SH-SY5Y (cell line): Measurements from ENCODE around the gene MIGA2.

ENCODE experiments used
- GATA2 ChIP-seq: IDR thresholded peaks from 2 replicates; pipeline ENCODE4 v1.6.1; 2011; ENCODE audit warnings: mild to moderate bottlenecking, low read depth, low read length
- GATA3 ChIP-seq: IDR thresholded peaks from 2 replicates; pipeline ENCODE4 v1.6.1; 2011; ENCODE audit warnings: low read depth, mild to moderate bottlenecking, low read length, moderate library complexity

The MIGA2 gene

DNA sequence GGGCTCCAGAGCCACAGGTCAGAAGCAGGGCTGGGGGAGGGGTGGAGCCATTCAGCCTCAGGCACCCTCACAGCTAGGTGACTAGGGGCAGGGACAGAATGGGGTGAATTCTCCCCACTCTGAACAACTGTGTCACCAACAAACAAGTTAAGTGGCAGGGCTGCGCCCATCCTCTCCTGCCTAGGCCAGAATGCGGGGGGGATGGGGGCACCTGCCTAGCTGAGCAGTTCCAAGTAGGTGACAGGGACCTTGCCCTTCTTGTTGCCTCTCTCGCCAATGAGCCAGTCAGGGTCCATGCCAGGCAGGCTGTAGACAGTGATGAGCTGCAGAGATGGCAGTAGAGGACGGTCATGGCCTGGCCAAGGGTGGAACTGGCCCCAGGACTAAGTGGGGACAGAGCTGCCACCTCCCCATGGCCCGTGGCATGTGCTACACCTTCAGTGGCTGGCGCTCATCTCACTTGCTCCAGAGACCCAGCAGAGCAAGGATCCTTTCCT, 27.9 kb upstream of the MIGA2 start:
- TF ChIP-seq GATA2 (no peak), GATA3 (no peak)

DNA sequence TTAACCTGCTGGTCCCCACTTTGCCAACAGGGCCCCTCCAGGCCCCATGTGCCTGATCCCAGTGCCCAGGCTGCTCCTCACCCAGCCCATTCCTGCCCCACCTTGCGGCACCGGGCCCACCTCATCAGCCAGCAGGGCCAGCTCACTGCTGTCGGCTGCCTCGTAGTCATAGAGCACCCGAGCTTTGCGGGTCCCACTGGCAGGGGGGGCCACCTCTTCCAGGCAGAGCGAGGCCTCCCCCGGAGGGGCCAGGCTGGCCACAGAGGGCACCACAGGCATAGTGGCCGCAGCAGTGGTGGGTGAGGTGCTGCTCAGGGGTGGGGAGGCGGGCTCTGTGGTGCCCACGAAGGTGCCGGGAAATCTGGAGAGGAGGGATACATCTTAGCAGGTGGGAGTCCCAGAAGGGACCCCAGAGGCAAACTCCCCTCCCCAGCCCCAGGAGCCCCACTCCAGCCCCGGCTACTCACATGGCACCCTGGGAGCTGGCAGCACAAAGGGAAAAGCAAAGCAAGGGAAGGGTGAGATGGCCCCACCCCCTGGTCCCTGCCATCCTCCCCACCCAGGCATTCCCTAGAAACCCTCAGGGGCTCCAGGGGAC, 27.3 kb upstream of the MIGA2 start:
- no peak for TF ChIP-seq GATA2
- no peak for TF ChIP-seq GATA3

DNA sequence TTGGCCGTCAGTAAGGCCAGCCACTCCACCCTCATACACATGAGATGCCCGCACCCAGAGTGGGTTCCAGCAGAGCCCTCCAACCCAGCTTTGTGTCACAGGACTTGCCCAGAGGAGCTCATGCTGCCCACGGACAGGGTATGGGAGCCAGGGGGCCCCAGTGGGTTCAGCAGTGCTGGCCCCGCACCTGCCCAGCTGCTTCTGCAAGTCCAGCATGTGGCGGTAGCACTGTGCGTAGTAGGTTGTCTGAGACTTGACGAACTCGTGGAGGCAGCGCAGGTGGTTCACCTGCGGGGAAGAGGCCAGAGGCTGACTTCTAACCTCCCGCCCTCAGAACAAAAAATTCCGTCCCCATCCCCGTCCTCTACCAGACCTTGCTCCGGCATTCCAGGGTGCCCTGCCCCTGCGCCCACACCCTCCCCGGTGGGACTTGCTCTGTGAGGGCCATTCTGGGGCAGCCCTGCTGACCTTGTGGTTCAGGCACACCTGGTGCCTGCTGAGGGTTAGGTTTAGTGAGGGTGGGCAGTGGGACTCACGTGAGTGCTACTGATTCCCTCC, 26.8 kb upstream of the MIGA2 start:
- TF ChIP-seq GATA2 (no peak), GATA3 (no peak)

DNA sequence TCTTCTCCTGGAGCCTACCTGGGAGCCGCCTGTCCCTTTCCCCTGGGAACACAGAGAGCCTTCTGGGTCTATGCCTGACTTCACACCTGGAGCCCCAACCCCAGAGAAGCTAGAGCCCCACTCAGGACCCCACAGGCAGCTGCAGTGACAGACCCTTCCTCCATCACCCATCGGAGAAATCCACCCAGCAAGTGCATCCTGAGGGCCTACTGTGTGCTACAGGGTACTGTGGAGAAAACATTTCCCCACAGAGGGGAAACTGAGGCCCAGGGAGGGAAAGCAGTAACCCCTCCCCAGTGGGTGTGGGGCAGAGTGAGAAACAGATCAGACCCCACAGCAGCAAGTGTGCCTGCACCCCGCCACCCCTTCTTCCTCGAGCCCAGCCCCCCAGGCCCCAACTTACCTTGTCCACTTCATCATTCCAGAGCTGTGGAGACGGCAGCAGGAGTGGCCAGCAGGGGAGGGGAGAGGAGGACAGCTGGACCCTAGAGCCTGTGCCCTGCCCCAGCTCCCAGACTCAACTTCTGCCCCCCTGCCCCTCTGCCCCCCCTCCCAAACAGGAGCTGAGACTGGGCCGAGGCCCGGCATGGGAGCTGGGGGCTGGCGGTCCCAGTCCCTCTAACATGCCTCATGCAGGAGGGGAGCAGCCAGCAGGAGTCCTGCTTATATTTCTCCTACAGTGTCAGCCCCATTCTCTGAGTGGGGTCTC, 26.0 kb upstream of the MIGA2 start:
- TF ChIP-seq GATA3 (no peak), GATA2 (no peak)

DNA sequence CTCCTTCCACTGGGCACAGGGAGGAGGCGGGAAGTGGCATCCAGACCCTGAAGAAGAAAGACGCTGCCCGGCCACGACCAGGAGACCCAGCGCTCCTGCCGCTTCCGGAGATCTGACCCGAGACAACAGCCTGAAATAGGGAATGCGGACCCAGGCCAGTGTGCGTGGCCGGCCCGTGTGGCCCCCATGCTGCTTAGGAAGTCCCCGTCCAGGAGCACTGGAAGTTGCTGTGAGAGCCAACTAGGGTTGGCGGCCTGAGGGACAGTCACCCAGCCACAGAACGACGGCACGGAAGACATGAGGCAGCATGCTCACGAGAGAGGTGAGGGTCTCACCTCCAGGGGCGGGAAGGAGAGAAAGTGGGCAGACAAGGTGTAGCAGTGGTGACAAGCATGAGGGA, 25.3 kb upstream of the MIGA2 start:
- TF ChIP-seq GATA3 = no peak
- TF ChIP-seq GATA2 = no peak

DNA sequence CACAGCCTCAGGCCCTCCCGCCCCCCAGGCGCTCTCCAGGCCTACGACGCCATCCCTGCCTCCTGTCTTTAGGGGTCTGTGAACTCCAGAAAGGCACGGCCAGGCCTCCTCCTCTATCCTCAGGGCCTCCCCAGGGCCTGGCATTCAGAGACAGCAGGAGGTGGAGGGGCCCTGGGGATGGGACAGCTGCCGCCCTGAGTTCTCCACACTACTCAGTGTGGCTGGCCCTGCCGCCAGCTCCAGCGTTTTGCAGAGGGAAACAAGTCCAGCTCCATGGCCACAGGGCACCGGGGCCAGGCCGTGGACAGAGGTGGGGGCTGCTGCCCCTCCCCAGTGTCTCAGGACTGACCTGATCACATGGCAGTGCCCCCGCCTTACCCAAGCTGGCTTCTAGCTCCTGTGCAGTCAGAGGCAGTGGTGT, 24.7 kb upstream of the MIGA2 start:
- TF ChIP-seq GATA3 (no peak), GATA2 (no peak)

DNA sequence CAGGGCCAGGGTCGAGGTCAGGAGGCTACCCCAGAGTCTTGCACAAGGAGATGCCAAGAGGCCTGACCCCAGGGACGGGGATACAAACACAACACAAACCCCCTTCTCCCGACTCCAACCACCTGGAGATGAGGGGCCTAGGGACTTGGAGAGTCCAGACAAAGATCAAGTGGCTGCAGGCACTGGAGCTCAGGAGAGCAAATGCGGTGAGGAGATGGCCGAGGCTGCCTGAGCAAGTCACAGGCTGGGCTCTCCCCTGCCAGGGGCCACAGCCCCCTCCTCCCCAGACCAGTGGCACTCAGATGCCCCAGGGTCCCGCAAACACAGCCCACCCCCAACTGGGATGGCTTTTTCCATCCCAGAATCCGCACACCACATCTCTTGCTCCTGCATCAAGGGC, 24.1 kb upstream of the MIGA2 start:
- TF ChIP-seq GATA2 (no peak), GATA3 (no peak)

DNA sequence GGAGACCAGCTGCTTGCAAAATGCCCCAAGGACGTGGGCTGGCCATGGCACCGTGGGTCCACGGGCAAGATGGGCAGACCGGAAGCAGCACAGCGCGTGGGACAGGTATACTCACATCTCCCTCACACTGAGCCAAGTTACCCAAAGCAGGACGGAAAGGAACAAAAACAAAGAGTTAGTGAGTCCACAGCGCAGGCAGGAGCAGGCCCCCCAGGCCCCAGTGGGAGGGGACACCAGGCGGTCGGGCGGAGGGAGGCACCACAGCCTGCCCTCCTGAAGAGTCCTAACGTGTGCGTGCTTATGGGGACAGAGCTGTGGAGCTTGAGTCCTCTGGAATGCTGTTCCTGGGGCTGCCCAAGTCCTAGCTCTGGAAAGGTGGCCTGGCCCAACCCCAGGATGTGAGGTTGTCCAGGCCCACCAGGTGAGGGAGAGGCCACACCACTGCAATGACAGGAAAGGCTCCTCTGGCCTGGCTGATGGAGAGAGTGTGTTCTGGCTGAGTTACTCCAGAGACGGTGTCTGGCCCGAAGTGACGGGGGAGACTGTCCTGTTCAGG, 23.5 kb upstream of the MIGA2 start:
- TF ChIP-seq GATA3 (no peak), GATA2 (no peak)

DNA sequence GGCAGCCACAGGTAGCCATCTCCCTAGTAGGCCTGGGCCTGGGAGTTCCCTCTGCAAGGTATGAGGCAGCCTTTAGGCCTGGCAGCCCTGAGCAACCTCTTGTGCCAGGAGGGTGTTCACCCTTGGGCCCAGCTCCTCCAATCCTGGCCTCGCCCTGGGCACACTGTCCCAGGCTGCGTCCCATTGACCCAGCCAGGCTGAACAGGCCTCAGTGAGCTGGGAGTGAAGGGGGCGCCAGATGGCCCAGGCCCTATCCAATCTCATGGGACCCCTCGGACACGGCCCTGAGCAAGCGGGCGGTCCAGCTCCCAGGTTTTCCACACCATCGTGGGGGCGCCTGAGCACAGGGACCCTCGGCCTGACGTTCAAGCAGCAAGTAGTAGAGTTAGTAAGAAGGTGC, 22.8 kb upstream of the MIGA2 start:
- no peak for TF ChIP-seq GATA2
- no peak for TF ChIP-seq GATA3

DNA sequence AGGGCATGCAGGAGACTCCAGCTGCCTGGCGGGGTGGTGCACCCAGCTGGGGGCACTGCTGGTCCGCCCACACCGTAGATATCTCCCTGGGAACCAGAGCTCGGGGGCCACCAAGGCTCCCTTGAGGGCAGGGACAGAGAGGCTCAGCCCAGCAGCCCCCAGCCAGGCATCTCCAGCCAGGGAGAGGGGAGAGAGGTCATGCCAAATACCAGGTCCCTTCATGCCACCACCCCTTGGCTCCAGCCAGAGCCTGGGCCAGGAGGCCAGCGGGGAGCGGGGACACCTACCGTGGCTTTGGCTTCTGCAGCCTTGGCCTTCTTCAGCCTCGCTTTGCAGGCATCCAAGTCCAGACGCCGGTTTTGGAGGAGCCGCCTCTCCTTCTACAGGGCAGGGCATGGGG, 22.3 kb upstream of the MIGA2 start:
- TF ChIP-seq GATA3 (no peak), GATA2 (no peak)

DNA sequence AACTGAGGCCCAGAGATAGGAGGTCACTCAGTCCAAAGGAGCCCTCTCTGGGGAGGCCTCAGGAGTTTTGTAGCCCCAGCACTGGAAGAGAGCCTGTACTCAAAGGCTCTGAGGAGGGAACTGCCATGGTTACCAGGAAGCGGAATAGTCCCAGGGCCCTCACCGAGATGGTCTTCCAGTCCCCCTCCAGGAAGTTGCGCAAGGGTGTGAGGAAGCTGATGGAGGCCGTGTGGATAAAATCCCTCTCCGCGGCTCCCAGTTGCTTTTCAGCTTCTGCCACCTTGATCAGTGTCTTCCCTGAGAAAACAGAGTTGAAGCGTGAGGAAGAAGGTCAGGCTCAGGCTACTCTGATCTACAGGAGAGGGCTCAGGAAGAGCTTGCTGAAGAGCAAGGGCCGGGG, 21.8 kb upstream of the MIGA2 start:
- TF ChIP-seq GATA2 (no peak), GATA3 (no peak)

DNA sequence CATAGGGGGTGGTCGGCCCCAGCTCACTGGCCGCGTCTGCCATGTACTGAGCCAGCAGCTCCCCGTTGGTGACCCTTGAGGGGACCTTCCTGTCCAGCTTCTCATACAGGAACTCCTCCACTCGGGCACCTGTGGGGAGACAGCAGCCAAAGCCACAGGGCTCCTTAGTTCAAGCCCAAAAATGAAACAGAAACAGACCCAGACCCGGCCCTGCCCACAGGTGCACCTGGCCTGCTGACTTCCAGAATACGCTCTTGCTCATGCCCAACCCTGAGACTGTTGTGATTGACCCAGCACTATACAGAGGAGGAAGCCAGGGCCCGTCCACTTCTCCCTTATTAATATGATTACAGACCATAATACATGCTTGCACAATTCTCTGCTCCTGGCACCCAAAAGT, 15.3 kb upstream of the MIGA2 start:
- no peak for TF ChIP-seq GATA2
- no peak for TF ChIP-seq GATA3

DNA sequence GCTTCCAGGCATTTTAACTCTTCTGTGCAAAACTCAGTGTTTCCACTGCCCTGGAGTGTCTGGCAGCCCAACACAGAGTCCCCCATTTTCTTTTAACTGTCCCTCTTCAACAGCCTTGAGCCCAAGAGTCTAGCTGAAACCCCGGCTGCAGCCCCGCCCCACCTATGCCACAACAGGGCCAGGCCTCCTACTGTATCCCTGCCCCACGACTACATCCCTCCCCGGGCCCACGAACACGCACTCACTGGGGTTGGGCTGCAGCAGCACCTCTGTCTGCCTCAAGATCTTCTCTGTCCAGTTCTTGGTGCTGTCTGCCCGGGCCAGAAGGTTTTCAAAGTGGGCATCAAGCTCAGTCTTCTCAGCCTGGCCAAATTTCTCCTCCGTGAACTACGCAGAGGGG, 14.4 kb upstream of the MIGA2 start:
- no peak for TF ChIP-seq GATA3

DNA sequence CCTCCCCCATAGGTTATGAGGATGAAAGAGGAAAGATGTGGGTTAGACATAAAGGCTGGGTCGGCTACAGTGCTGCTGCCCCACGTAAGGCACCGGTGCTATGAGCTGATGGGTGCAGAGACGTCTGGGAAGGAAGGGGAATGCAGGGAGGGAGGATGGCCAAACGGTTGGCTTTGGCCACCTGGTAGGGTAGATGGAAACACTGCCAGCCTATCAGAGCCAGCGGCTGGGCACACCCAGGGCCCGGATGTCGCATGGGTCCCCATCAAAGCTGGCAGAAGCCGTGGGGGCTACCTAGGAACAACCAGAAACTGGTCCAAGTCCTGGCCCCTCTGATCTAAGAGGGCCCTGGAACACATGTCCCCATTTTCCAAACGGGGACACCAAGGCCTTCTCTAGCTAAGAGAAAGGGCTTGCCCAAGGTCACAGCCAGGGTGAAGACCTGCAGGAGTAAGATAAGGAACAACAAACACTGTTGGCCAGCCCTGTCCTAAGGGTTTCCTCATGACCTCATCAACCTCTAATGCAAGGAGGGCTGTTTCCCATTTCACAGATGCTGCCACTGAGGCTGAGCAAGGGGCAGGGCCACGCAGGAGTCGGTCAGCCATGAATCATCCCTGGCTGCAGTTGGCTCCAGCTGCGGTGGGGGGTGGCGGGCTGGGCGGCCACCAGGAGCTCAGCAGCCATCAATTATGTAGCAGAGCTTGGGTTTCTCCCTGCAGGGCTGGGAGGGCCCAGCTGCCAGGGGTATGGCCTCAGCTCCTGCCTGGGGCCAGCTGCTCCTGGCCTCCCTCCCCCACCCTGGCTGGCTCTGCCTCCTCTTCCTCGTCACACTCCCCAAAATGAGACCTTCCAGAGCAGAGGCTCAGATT, 13.2 kb upstream of the MIGA2 start:
- no peak for TF ChIP-seq GATA2
- no peak for TF ChIP-seq GATA3

DNA sequence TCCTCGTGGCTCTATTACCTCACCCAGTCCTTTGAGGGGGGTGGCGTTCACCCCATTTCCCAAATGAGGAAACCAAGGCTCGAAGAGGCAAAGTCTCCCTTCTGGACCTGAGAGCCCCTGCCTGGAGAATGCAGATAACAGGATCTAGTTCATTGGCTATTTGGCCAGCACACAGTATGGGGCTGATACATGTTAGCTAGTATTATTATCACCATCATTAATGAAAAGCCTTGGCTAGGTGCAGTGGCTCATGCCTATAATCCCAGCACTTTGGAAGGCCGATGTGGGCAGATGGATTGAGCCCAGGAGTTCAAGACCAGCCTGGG, 12.6 kb upstream of the MIGA2 start:
- TF ChIP-seq GATA3 (no peak), GATA2 (no peak)
